OCI-LY3 (cell line): ENCODE data around the gene SLC2A6.

Experiments
- CTCF ChIP-seq: fragments of 200-600, 300-600 bp; sonication (generic); IDR thresholded peaks from 2 replicates; pipeline ENCODE4 v1.5.1; 2014; ENCODE audit warnings: antibody characterized with exemption, low read length, low read depth
- EZH2phosphoT487 ChIP-seq: fragments of 200-600 bp; shearing (Covaris generic); IDR thresholded peaks from 2 replicates; pipeline ENCODE4 v1.6.1; 2018; ENCODE audit warnings: antibody characterized with exemption, mixed run types, low read depth

- no peak for TF ChIP-seq CTCF
- TF ChIP-seq EZH2phosphoT487 = no peak
Observed at GRCh38 chr9:133514460-133515239, 35.8 kb upstream of the SLC2A6 start.
